ENCODE measurements around the gene BAIAP2.

DNA sequence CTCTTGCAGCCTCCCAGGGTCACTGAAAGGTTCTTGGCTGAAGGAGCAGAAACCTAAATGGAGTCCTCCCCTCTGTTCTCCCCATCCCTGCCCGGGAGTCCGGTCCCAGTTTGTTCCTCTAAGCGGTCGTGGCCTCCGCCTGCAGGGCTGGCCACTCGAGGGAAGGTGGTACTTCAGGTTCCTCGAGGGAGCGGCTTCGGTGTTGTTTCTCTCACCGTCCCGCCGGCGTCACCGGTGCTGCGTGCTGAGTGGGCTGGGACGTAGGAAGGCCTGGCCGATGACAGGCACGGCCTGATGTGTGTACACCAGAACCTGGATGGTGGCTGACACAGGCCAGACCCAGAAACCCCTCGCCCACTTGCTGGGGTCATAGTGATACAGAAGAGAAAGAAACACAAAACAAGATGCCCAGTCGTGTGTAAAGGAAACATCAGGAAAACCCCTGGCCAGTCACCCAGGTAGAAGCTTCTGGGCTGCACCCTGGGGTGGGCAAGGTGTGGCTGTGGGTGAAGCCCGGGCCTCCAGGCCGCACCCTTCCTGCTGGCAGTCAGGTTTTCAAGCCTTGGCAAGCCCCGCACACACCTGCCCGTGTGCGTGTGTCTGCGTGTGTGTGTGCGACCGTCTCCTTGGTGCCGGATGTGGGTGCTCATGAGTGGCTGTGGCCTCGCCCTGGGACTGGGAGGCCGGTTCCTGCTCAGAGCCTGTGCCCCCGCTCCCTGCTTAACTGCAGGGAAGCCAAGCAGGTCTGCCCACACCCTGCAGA, 52.0 kb downstream of the BAIAP2 start:
- TF ChIP-seq, protein P1, sequence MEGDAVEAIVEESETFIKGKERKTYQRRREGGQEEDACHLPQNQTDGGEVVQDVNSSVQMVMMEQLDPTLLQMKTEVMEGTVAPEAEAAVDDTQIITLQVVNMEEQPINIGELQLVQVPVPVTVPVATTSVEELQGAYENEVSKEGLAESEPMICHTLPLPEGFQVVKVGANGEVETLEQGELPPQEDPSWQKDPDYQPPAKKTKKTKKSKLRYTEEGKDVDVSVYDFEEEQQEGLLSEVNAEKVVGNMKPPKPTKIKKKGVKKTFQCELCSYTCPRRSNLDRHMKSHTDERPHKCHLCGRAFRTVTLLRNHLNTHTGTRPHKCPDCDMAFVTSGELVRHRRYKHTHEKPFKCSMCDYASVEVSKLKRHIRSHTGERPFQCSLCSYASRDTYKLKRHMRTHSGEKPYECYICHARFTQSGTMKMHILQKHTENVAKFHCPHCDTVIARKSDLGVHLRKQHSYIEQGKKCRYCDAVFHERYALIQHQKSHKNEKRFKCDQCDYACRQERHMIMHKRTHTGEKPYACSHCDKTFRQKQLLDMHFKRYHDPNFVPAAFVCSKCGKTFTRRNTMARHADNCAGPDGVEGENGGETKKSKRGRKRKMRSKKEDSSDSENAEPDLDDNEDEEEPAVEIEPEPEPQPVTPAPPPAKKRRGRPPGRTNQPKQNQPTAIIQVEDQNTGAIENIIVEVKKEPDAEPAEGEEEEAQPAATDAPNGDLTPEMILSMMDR (IDR thresholded peaks at IDR 0.05), result no peak
- TF ChIP-seq POLR2A (IDR thresholded peaks at IDR 0.05) (no peak), POLR2AphosphoS5 (IDR thresholded peaks at IDR 0.05) (no peak)

Measured in breast epithelium (tissue), 3 donors.